ENCODE measurements around the gene EMC8.

EMC8 gene

DNA sequence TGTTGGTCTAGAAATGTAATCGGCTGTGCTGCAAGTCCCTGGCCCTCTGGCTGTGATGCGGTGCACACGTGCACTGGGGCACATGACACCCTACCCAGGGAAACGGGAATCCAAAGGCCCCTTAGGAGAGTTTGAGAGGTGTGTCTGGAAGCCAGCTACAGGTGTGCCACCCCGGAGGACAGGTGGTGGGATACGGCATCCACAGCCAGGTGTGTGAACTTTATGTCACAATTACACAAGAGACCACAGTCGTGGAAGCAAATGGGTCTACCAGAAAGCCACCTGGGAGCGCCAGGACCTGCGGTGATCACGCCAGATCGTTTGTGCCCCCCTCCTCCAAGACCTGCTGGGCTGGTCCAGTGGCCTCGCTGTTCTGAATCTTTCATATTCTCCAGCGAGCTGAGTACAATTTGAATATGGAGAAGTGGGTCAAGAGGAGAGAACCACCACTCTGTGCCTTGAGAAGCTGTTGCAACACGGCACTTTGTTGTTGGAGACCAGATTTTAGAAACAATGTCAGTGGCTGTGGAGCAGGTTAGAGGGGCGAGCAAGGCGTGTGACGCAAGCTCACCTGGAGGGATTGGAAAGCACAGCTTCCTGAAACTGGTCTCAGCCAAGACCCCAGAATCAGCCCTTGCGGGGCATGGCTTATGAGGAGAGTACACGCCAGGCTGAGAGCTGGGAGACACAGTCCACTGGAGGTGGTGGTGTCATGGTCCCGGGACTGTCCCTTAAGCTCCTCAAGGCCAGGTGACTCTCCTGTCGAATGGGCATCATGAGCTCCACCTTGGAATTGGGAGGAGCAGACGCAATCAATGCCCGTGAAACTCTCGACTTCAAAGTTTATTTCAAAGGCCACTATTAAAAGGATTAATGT, 37.6 kb upstream of the EMC8 start:
- no peaks in the 10 kb centered on the region for H3K9me3 ChIP-seq (ENCODE audit: severe bottlenecking)
- H3K4me3 ChIP-seq (ENCODE audit: low read depth, low read length) = no peak overlapping the region
- no peak for DNase-seq
- H3K27ac ChIP-seq = no peak overlapping the region
- TF ChIP-seq, protein P1, sequence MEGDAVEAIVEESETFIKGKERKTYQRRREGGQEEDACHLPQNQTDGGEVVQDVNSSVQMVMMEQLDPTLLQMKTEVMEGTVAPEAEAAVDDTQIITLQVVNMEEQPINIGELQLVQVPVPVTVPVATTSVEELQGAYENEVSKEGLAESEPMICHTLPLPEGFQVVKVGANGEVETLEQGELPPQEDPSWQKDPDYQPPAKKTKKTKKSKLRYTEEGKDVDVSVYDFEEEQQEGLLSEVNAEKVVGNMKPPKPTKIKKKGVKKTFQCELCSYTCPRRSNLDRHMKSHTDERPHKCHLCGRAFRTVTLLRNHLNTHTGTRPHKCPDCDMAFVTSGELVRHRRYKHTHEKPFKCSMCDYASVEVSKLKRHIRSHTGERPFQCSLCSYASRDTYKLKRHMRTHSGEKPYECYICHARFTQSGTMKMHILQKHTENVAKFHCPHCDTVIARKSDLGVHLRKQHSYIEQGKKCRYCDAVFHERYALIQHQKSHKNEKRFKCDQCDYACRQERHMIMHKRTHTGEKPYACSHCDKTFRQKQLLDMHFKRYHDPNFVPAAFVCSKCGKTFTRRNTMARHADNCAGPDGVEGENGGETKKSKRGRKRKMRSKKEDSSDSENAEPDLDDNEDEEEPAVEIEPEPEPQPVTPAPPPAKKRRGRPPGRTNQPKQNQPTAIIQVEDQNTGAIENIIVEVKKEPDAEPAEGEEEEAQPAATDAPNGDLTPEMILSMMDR (IDR thresholded peaks at IDR 0.05; ENCODE audit: low read depth, low read length) = no peak
- H3K27me3 ChIP-seq (ENCODE audit: insufficient read depth, low read depth, severe bottlenecking) = no peaks in the 10 kb centered on the region
- no peaks in the 10 kb centered on the region for H3K36me3 ChIP-seq

DNA sequence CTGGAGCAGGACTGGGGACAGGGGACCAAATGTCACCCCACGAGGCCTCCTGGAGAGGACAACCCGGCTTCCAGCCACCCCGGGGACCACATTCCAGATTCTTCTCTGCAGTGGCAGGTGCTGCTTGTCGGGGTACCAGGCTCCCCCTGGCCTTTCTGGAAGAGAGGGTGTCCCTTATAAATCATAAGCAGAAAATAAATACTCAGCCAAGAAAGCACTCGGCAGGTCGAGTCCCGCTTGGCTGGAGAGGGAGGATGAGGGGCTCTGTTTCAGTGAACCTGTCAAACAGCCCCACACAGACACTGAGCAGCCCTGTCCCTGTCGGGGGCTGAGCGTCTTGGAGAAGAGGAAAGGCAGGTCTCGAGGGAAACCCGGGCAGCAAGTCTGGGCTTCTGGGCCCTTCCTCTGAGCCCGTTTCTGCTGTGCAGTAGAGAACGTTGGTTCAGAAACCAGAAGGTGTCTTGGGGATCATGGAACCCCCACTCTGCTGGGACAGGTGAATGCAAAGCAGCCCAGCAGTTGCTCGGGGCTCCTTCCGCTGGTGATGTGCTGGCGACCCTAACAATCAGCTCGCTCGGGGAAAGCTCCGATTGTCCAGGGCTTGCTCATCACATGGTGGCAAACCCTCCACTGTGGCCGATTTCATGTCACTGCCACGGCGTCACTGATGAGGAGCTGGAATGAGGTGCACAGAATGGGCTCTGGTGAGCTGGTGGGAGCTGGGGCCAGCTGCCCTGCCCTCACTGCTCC, 36.8 kb upstream of the EMC8 start:
- H3K27ac ChIP-seq = no peak overlapping the region
- no peak for DNase-seq
- H3K27me3 ChIP-seq (ENCODE audit: insufficient read depth, low read depth, severe bottlenecking) = no peaks in the 10 kb centered on the region
- H3K4me3 ChIP-seq (ENCODE audit: low read depth, low read length) = no peak overlapping the region
- H3K9me3 ChIP-seq (ENCODE audit: severe bottlenecking) = no peaks in the 10 kb centered on the region
- H3K36me3 ChIP-seq = no peaks in the 10 kb centered on the region
- TF ChIP-seq, protein P1 (IDR thresholded peaks at IDR 0.05; ENCODE audit: low read depth, low read length) = no peak

DNA sequence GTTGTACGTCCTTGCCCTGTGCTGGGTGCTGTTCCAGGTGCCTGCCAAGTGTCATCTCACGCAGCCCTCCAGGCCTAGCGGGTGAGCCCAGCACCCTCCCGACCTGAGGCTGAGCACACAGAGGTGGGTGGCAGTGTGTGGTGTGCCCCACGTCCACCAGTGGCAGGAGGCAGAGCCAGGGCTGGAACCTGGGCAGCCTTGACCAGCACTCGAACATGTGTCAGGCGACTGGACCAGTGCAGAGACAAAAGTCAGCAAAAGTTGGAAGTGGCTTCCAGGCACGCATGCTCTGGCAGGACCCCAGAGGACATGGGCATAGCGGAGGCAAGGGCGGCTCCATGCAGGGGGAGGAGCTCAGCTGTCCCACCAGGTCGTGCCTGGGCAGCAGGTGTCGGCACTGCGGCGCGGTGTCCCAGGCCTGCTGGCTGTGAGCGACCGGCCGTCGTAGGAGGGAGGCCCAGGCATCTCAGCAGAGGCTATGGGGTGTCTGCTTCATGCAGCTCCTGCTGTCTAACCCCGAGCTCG, 35.9 kb upstream of the EMC8 start:
- no peak overlapping the region for H3K4me3 ChIP-seq (ENCODE audit: low read depth, low read length)
- H3K9me3 ChIP-seq (ENCODE audit: severe bottlenecking) = no peaks in the 10 kb centered on the region
- no peaks in the 10 kb centered on the region for H3K27me3 ChIP-seq (ENCODE audit: insufficient read depth, low read depth, severe bottlenecking)
- TF ChIP-seq, protein P1 (IDR thresholded peaks at IDR 0.05; ENCODE audit: low read depth, low read length) = no peak
- DNase-seq = no peak
- H3K36me3 ChIP-seq = no peaks in the 10 kb centered on the region
- no peak overlapping the region for H3K27ac ChIP-seq

DNA sequence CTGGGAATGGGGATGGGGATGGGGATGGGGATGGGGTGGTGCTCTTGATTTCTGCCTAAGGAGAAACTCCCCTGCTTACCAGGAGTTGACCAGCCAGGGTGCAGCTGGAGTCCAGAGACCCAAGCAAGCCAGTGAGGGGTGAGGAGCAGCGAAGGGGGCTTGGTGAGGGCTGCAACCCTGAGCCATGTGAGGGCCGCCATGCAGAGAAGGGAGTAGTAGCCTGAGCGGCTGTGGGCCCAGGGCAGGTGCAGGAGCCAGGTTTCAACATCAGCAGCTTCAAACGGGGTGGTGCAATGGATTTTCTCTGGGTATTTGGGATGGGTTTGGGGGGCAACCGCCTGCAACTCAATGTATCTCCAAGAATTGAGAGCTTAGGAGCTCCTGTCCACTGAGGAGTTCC, 35.4 kb upstream of the EMC8 start:
- H3K4me3 ChIP-seq (ENCODE audit: low read depth, low read length) = no peak overlapping the region
- no peak overlapping the region for H3K27ac ChIP-seq
- TF ChIP-seq, protein P1 (IDR thresholded peaks at IDR 0.05; ENCODE audit: low read depth, low read length) = no peak
- no peak for DNase-seq
- no peaks in the 10 kb centered on the region for H3K9me3 ChIP-seq (ENCODE audit: severe bottlenecking)
- H3K36me3 ChIP-seq = no peaks in the 10 kb centered on the region
- no peaks in the 10 kb centered on the region for H3K27me3 ChIP-seq (ENCODE audit: insufficient read depth, low read depth, severe bottlenecking)

DNA sequence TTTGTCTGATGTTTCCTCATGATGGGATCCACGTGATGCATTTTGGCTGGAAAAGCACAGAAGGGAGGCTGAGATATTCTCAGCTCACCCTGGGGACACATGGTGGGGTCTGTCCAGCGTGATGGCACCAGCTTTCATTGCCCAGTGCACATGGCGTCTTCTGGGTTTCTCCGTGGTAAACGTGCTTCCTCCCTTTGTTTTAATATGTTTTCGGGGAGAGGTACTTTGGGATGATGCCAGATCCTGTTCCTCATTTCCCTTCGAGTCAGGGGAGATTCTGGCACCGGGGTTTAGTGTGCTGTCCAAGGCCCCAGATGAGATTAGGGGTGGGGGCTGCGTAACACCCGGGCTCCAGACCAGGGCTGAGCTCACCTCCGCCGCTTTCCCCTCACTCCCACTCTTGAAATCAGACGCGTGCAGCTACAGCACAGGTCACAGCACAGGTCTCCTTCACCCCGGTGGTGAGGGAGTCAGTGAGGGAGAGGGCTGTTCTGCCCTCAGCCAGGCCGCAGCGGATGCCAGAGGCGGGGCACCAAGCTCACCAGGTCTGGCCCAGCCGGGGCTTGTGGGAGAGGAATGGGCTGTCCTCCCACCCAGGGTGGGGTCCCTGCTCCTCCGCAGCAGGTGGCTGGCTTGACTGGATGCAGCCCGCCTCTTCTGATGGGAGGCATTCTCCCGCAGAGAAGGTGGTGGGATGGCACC, 34.0 kb upstream of the EMC8 start:
- no peaks in the 10 kb centered on the region for H3K27me3 ChIP-seq (ENCODE audit: insufficient read depth, low read depth, severe bottlenecking)

More for the DNA sequence above, 34.0 kb upstream of the EMC8 start:
- no peak for DNase-seq
- H3K27ac ChIP-seq = no peak overlapping the region
- no peaks in the 10 kb centered on the region for H3K9me3 ChIP-seq (ENCODE audit: severe bottlenecking)
- no peaks in the 10 kb centered on the region for H3K36me3 ChIP-seq
- H3K4me3 ChIP-seq (ENCODE audit: low read depth, low read length) = no peak overlapping the region
- TF ChIP-seq, protein P1 (IDR thresholded peaks at IDR 0.05; ENCODE audit: low read depth, low read length) = no peak
